GM18868 (cell line): Measurements from ENCODE around the gene UBE2M.
"Not testable (repeated sequence)": the region's sequence is repeated elsewhere in the genome, so short reads cannot be mapped to it uniquely, and the experiment has no call there.

Experiments
- ATAC-seq: cut with Tn5 transposase; IDR thresholded peaks from one replicate; pipeline ENCODE4 v1.9.1; 2021; ENCODE audit warnings: mild to moderate bottlenecking, moderate library complexity; ENCODE audit not compliant: unreplicated experiment

The UBE2M gene

DNA sequence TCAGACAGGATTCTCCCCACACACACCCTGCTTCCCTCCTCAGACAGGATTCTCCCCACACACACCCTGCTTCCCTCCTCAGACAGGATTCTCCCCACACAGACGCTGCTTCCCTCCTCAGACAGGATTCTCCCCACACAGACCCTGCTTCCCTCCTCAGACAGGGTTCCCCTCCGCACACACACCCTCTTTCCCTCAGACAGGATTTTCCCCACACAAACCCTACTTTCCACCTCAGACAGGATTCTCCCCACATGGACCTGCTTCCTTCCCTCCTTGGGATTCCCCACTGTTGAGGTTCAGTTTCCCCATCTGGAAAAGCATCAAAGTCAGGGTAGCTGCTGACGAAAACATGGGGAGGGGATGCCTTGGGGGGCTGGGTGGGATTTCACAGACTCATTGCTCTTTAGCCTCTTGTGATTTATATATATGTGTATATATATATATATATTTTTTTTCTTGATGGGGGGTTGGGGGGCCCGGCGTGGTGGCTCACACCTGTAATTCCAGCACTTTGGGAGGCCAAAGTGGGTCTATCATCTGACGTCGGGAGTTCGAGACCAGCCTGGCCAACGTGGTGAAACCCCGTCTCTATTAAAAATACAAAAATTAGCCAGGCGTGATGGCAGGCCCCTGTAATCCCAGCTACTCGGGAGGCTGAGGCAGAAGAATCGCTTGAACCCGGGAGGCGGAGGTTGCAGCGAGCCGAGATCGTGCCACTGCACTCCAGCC, 15.6 kb downstream of the UBE2M start:
- not testable (repeated sequence) for ATAC-seq

DNA sequence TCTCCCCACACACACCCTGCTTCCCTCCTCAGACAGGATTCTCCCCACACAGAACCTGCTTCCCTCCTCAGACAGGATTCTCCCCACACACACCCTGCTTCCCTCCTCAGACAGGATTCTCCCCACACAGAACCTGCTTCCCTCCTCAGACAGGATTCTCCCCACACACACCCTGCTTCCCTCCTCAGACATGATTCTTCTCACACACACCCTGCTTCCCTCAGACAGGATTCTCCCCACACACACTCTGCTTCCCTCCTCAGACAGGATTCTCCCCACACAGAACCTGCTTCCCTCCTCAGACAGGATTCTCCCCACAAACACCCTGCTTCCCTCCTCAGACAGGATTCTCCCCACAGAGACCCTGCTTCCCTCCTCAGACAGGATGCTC, 19.2 kb downstream of the UBE2M start:
- ATAC-seq, result not testable (repeated sequence)

DNA sequence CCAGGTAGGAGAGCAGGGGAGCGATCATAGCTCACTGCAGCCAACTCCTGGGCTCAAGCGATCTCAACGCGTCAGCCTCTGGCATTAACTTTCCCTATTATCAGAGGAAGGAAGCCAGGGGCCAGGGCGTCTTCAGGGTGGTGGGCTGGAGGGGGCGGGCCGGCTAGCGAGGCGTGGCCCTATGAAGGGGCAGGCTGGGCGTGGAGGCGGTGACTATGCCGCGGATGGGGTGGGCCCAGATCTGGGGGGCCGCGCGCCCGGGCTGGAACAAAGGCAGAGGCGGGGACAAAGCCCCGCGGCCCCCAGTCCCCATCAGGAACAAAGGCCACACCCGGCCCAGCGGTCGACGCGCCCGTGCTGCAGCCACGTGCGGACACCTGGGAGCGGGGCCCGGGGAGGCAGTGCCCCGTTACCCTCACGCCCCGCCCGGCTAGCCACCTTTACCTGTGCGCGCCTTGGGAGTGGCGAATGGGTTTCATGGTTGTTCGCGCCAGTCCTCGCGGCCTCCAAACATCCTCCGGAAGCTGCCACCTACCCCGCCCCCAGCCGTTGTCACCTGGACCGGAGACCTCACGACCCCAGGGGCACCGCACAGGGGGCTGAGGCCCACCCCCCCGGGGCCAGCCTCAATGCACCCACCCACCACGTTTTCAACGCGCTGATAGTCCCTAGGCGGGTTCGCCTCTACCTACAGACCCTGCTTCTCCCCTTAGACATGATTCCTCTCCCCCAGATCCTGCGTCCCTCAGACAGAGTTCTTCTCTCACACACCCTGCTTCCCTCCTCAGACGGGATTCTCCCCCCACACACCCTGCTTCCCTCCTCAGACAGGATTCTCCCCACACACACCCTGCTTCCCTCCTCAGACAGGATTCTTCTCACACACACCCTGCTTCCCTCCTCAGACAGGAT, 19.9 kb downstream of the UBE2M start:
- ATAC-seq, result no peak

DNA sequence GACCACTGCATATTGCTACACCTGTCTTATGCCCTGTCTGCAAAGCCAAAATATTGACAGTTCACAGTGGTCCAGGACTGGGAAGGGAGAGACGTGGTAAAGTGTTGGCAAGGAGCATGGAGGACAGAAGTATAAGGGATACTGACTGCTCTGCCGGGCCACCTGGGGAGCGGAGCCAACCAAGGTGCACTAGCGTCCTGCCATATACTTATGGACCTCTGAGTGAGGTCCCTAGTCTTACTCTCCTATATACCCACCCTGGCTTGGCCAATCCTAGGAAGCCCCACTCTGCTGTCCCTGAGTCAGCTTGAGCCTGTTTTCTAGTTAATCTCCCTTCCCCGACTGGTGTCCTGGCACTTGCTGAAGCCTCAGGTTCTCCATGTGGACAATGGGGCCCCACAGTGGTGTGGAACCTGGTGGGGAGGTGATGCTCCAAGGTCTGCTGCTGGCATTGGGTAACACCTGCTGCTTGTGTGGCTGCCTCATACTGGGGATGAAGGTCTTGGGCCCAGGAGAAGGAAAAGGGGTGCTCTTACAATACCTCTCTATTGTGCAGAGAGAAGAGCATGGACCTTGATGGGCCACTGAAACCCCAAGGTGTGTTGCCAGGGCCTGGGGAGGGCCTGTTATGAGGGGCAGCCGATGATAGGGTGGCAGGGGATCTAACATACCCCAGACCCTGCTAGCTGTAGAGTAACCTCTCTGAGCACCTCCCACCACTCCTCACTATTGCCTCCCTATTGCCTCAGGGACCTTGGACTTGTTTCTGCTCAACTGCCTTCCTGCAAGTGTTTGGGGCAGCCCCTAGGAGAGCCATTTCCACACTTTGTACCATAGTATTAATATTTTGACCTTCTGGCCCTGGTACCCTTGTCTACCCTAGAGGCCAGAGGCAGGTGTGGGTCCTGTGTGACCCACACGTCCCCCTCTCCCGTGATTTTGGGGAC, 21.3 kb downstream of the UBE2M start:
- no peak for ATAC-seq

DNA sequence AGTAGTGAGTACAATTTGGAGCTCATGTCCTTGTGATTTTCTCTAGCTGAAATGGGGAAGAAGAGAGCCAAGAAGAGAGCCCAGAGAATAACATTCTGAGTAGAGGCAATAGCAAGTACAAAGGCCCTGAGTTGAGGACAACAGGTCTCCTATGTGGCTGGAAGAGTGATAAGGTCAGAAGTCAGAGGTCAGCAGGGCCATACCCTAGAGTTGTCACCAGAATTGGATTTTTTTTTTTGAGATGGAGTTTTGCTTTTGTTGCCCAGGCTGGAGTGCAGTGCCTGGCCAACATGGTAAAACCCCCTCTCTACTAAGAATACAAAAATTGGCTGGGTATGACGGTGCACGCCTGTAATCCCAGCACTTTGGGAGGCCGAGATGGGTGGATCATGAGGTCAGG, 22.6 kb downstream of the UBE2M start:
- ATAC-seq, result no peak

DNA sequence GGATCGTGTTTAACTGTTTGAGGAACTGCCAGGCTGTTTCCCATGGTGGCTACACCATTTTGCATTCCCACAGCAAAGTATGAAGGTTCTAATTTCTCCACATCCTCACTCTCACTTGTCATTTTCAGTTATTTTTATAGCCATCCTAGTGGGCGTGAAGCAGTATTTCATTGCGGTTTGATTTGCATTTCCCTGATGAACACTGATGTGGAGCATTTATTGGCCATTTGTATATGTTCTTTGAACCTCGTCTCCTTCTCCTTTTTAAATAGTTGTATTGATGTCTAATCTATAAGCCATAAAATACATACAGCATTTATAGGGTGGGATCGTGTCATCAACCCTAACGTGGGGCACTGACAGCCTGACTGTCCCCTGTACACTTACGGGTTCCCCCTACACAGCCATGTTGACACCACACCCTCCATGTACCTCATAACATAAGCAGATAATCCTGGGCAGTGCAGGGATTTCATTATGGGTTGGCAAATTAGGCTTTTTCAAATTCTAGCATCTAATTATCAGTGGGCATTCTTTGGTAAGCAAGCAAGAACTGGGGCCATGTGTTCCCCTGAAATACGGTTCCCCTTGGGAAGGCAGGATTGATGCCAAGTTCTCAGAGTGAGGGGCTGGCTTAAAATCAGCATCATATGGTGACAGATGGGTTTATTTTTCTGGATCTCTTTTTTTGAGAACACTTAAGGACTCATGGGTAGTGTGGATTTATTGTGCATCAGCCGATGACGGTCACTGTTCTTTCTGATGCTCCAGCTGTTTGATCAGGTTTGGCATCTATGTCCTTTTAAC, 27.2 kb downstream of the UBE2M start:
- ATAC-seq, result no peak

DNA sequence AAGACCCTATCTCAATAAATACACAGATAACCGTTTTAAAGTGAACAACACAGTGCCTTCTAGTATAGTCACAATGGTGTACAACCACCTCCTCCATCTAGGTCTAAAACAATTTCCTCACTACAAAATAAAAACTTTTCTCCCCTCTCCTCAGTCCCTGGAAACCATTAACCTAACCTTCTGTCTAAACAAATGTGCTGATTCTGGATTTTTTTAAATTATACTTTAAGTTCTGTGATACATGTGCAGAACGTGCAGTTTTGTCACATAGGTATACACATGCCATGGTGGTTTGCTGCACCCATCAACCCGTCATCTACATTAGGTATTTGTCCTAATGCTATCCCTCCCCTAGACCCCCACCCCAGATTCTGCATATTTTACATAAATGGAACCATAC, 29.0 kb downstream of the UBE2M start:
- no peak for ATAC-seq

DNA sequence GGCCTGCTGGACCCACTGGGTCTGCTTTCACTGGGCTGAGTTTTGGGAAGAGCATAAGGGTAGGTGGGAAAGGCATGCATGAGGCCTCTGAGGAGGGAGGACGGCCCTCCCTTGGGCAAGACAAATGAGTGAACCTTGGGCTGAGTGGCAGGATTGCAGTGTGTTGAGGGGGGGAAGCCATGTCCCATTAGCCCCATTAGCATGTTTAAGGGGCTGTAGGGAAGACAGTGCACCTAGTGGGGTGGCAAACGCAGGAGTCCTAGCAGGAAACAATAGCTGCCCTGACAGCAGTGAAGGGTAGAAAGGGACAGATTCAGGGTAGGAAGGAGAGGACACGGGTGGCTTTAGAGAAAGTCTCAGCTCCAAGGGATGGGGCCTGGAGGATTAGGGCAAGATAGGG, 35.7 kb downstream of the UBE2M start:
- no peak for ATAC-seq

DNA sequence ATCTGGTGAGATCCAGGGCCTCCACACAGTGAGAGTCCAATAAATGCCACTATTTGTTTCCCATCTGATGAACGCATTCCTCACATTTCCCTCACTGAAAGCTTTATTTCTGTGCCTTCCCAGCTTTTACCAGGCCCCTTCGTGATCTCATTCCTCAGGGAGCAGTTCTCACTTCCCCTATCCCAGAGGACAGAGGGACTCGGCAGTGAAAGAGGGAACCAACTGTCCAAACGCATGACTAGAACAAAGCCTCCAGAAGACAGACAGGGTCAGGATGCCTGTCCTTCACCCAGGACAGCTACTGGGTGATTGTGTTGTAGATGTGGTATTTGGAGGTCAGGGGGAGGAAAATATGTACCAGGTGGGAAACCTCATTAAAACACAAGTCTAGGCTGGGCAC, 36.8 kb downstream of the UBE2M start:
- no peak for ATAC-seq

DNA sequence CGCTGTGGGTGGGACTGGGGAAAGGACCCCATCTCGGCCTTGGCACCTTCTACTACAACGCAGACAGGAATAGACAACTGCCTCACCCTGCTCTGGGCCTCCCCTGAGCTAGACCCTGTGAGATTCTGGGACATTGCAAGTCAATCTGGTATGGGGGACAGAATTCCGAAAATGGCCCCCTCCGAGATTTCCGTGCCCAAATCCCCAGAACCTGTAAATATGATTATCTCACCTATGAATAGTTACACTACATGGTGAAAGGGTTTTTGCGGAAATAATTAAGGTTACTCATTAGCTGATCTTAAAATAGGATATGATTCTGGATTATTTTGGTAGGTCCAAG, 38.2 kb downstream of the UBE2M start:
- no peak for ATAC-seq

DNA sequence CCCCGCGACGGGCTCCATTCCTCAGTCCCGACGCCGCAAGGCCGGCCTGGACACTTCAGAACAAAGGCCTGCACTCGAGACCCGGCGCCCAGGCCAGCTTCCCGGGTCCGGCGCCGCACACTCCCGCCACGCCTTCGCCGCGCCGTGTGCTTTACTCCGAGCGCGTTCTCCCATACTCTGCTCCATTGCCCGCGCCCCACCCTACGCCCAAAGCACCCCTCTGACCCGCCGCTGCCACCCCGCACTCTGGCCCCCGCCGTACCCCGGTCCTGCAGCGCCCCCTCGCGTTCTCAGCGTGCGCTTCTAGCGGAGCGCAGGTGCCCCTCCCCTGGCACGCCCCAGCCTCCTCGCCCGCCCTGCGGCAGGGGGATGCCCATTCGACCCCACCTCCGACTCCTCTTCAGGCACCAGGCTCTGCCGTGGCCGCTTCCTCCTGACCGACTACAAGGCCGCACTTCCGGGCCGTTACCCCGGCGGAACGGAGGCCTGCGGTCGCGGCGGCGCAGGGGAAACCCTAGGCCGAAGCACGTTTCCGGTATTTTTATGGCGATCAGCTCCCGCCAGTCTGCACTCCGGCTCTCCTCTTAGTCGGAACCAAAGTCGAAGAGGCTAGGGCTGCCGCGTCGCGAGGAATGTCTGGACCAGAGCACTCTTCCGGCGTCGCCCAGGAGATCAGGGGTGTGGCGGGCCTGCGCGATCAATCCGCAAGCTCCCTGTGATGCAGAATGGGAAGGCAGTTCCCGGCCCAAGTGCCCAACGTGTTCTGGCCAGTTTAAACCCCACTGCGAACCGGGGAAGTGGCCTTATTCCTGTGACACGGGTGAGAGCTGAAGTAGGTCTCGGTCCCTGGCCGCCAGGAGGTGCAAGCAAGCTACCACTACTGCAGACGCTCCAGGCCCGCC, 38.8 kb downstream of the UBE2M start, which contains the start of gene ZBTB45:
Gene ZBTB45 (minus strand): TSS at position 456 of the 902 bp plus-strand sequence. CDS start 2,137 bp downstream, outside the sequence.
- peak; percentile 74 for ATAC-seq

DNA sequence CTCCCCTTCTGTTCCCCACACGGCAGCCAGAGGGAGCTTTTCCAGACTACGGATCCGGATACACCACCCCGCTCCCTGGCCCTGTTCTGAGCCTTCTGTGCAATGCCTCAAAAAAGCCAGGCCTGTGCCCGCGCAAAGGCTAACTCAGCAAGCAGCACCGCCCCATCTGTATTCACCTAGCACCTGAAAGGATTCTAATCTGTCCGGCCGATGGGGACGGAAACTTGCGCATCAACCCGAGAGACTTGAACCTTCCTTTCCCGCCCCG, 39.4 kb downstream of the UBE2M start:
- no peak for ATAC-seq

DNA sequence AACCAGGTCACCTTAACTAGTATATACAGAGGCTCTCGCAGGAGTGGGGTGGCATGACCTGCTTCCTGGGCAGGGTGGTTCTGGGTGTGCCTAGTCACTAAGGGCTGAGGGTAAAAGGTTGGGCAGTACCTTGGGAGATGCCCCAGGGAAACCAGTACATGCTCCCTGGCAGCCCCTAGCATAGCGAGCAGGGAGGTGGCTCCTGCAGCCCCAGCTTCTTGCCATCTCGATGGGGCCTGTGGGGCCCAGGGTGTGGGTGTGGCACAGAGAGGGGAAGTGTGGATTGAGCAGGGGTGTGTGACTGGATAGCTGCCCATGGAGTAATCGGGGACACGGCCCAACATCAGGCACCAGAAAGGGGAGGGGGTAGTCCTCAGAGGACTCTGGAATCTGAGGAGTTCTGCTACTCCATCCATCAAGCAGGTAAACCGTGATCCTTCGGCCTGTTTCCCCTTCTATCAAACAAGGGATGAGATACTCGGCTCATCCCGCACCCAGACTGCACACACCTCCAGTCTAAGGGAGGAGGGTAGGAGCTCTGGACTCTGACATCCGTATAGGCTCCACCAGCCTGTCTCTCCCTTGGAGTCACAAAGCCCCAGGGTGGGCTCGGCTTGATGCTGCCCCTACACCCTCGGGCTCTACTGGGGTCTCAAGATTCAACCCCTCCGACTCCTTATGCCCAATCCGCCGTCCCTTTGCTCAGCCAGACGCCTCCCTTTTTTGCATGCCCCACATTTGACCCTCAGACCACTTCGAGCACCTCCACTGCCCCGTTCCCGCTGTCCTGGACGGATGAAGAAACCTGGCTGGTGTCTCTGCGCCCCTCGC, 39.9 kb downstream of the UBE2M start:
- no peak for ATAC-seq

DNA sequence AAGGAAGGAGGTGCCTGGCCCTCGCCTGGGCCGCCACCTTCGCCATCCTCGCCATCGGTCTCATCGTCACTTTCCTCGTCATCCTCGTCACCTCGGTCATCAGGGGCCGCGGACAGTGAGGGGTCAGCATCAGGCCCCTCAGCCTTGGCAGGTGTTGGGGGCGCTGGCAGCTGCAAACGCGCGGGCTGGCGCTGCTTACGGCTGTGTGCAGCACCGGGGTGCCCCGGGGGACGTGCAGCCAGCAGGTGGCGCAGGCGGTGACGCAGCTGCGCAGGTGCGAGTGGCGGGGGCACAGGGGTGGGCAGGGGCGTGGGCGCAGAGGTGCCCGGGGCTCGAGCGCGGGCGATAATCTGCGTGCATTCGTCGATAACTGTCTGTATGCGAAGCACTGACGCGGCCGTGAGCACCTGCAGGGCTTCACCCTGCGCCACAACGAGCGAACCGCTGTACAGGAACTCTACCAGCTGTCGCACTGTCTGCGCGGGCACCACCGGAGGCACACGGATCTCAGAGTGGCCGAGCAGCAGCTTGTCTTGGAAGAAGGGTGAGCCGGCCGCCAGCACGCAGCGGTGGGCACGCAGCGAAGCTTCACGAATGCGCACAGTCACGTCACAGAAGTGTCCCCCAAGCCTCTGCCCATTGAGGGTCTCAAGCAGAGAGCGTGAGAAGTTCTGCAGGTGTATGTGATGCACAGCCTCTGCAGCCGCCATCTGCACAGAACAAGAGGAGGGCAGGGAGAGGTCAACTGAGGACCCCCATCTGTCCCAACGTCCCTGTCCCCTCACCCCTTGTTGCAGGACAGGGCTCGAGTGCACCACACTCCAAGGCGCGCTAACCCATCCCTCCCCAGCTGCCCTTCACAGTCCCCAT, 41.2 kb downstream of the UBE2M start:
- no peak for ATAC-seq

DNA sequence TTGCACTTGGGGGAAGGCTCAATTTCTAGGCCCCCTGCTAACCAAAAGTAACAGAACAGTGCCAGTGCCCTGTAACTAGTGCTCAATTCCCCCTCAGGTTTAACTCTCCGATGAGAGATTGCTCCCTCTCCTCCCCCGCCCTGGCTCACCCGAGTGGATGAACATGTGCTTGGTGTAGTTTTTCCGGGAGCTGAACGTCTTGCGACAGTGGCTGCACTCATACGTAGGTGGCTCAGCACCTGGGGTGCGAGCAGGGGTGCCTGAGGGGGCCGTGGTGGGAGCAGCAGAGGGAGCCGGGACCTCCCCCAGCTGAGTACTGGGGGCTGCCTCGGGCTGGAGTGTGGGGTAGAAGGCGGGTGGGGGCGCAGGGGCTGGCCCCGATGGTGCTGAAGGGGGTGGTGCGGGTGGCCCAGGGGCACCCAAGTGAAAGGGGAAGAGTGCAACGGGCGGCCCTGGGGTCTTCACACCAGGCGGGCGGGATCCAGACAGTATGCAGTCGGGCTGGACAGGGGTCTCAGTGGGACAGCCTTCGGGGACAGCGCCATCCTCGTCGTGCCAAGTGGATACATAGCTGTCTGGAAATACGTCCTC, 42.1 kb downstream of the UBE2M start:
- no peak for ATAC-seq

DNA sequence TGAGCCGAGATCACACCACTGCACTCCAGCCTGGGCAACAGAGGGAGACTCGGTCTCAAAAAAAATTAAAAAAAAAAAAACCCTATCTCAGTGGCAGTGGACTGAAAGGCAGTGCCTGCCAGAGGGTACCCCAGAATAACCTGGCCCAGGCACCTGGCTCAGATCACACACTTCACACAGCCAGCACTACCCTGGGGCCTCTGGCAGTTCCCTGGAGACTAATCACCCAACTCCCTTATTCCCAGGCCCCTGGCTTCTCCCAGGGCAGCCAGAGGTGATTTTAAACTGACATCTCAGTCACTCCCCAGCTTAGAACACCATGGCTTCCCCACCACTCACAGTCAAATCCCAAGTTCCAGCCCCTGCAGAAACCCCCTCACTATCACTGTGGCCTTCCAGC, 43.2 kb downstream of the UBE2M start:
- ATAC-seq, result no peak

DNA sequence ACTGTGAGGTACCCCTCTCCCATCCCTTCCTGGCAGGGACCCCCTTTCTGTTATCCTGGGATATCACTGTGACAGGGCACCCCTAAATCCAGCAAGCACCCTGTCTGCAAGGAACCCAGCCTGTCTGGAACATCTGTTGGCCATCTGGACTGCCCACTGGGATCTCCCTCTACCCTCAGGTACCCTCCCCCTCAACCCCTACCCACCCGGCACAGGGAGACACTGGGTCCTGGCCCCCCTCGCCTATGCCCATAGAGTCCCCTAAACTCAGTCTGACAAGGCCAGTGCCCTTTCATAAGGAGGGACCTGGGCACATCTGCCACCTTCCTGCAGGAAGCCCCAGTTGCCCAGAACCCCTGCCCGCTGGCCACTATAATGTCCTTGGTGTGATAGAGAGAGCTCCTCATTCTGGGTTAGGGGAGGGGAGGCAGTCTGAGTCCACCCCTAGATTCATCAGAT, 43.8 kb downstream of the UBE2M start:
- no peak for ATAC-seq
